22Rv1 (cell line): ENCODE measurements around the gene PEX3.

Experiments
- ZFX ChIP-seq: fragments of 450-650 bp; IDR thresholded peaks from 2 replicates; pipeline ENCODE4 v1.6.1; 2017; ENCODE audit warnings: antibody characterized with exemption, borderline replicate concordance
- TF ChIP-seq, protein P1 (sequence below): fragments of 450-650 bp; IDR thresholded peaks from 2 replicates; pipeline ENCODE4 v1.5.1; 2017; ENCODE audit warnings: mild to moderate bottlenecking

DNA sequence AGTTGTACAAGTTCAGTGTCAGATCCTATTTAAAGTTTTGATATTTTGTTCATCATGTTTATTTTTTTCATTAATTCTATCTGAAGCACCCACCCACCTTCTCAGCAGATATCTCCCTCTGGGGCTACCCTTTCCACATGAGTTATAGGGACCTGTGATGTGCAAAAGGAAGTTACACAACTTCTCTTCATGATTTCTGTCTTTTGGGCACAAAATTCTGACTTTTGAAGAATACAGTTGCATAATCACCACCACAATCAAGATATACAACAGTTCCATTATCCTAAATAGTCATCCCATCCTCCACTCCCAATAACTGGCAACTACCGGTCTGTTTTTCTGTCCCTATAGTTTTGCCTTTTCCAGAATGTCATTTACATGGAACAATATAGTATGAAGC lies 74.8 kb downstream of the PEX3 start:
- TF ChIP-seq, protein P1, sequence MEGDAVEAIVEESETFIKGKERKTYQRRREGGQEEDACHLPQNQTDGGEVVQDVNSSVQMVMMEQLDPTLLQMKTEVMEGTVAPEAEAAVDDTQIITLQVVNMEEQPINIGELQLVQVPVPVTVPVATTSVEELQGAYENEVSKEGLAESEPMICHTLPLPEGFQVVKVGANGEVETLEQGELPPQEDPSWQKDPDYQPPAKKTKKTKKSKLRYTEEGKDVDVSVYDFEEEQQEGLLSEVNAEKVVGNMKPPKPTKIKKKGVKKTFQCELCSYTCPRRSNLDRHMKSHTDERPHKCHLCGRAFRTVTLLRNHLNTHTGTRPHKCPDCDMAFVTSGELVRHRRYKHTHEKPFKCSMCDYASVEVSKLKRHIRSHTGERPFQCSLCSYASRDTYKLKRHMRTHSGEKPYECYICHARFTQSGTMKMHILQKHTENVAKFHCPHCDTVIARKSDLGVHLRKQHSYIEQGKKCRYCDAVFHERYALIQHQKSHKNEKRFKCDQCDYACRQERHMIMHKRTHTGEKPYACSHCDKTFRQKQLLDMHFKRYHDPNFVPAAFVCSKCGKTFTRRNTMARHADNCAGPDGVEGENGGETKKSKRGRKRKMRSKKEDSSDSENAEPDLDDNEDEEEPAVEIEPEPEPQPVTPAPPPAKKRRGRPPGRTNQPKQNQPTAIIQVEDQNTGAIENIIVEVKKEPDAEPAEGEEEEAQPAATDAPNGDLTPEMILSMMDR, result no peak
- no peak for TF ChIP-seq ZFX
